Fibroblast of villous mesenchyme (primary cell): Measurements from ENCODE around the gene SERPIND1. TPM values are rescaled to one million over a fixed set of nuclear protein-coding genes. Genes with fewer than 3 reads are reported as not detected.

ENCODE experiments used
- DNase-seq: peaks from one replicate; pipeline ENCODE4 v3.0.0-alpha.2; 2010; ENCODE audit warnings: low read depth
- H3K4me3 ChIP-seq: 2 replicates; pipeline ENCODE4 v1.5.1; 2011; ENCODE audit warnings: low read depth, mild to moderate bottlenecking, low read length
- total RNA-seq: library from RNA; depleted of rRNA; stranded (reverse); fragments of >200 nt; gene quantifications from 2 replicates; pipeline ENCODE4 v1.2.3, GENCODE V29; 2012
- TF ChIP-seq, protein P1 (sequence below): IDR thresholded peaks from 2 replicates; pipeline ENCODE4 v1.5.1; 2012; ENCODE audit warnings: low read depth, mild to moderate bottlenecking, low read length; ENCODE audit not compliant: insufficient read depth

The SERPIND1 gene
- total RNA-seq, 1 donor: under 0.01 TPM

DNA sequence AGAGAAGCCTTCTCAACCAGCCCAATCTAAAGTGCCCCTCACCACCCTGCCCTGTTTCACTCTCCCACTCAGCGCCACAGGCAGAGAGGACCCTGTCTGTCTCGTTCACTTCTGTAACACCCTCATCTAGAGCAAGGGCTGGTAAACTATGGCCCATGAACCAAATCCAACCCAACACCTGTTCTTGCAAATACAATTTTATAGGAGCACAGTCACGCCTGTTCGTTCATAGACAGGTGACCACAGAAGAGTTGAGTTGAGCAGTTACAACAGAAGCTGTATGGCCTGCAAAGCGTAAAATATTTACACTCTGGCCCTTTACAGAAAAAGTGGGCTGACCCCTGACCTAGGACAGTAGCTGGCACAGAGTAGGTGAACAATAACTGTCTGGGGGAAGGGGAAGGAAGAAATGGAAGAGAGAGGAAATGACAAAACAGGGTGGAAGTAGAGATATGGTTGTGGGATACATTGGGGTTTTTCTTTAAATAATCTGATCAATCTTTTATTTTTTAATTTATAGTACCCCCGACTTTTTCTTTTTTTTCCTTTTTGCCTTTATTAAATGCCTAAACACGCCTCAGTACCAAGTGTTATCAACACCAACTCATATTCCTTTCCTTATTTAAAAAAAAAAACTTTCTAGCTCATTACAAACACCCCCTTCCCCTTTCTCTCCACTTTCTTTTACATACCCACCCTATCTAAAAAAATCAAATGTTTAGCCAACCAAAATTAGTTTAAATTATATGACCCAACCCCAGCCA lies 20.9 kb downstream of the SERPIND1 start:
- TF ChIP-seq, protein P1, sequence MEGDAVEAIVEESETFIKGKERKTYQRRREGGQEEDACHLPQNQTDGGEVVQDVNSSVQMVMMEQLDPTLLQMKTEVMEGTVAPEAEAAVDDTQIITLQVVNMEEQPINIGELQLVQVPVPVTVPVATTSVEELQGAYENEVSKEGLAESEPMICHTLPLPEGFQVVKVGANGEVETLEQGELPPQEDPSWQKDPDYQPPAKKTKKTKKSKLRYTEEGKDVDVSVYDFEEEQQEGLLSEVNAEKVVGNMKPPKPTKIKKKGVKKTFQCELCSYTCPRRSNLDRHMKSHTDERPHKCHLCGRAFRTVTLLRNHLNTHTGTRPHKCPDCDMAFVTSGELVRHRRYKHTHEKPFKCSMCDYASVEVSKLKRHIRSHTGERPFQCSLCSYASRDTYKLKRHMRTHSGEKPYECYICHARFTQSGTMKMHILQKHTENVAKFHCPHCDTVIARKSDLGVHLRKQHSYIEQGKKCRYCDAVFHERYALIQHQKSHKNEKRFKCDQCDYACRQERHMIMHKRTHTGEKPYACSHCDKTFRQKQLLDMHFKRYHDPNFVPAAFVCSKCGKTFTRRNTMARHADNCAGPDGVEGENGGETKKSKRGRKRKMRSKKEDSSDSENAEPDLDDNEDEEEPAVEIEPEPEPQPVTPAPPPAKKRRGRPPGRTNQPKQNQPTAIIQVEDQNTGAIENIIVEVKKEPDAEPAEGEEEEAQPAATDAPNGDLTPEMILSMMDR: no peak
- H3K4me3 ChIP-seq: no peak overlapping the region
- DNase-seq: no peak

DNA sequence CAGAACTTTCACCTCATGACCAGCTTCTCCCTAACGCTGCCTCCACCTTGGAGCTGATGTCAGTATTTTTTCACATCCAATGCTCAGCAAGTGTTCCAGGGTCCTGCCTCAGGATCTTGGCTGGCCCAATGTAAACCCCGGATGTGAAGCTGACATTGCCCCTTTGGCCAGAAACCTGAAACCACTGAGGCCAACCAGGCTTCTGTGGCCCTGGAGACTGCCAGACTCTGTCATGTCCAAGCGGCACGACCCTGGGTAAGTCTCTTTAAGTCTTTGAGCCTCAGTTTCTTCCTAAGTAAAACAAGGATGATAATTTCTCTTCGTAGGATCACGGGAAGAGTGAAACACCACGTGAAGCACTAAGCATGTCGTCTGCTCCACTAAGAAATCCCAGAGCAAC lies 22.8 kb downstream of the SERPIND1 start:
- no peak overlapping the region for H3K4me3 ChIP-seq
- TF ChIP-seq, protein P1: no peak
- DNase-seq: no peak

DNA sequence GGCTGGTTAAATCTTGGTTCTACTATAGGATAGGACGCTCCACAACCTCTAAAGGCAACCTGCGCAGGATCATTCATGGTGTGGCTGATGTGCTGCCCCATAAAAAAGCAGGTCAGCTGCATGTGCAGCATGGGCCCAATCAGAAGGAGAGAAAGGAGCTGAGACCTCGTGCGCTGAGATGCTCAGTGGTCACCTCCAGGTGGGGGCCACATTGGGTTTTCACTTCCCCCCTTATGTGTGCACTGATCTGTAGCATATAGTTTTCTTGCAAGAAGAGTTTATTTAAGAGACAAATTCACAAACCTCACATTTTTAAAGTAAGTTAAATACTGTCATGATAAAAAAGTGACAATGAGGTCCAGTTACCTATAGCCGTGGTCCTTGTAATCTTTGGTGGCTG lies 24.3 kb downstream of the SERPIND1 start:
- TF ChIP-seq, protein P1: no peak
- H3K4me3 ChIP-seq: no peak overlapping the region
- DNase-seq: no peak

DNA sequence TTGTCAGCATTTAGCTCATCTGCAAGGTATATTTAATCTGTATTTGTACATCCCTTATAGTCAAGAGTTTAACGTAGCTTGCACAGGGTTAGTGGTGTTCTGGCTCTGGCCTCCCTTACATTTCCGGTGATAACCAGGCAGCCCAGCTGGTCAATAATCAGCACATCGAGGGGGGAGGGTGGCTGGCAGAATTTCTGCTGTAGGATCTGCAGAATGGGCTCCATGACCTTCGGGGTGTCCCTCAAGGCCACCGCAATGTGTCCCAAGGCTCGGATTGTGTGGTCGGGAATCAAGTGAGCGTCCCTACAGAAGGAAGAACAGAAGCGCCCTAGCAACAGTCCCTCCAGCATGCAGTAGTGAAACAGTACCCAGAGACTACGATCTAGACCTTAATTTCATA lies 25.1 kb downstream of the SERPIND1 start:
- no peak for DNase-seq

DNA sequence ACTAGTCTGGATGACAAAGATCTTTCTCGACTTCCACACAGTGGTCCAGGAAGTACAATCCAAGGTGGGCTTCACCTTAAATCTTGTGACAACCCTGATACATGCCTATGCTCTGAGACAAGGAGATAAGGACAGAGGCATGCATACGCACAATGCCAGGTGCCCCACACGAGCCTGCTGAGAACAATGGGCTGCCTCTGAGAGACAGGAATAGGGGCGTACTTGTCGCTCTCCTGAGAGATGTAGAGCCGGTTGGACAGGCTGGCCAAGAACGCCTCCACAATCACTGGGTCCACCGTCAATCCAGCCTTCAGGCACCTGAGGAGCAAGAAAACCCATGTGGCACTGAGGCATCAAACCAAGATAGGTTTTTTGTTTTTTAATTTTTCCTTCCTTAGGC lies 25.5 kb downstream of the SERPIND1 start:
- TF ChIP-seq, protein P1: no peak
- no peak for DNase-seq
- H3K4me3 ChIP-seq: no peak overlapping the region

More for the DNA sequence above, 25.1 kb downstream of the SERPIND1 start:
- TF ChIP-seq, protein P1: no peak
- H3K4me3 ChIP-seq: no peak overlapping the region

DNA sequence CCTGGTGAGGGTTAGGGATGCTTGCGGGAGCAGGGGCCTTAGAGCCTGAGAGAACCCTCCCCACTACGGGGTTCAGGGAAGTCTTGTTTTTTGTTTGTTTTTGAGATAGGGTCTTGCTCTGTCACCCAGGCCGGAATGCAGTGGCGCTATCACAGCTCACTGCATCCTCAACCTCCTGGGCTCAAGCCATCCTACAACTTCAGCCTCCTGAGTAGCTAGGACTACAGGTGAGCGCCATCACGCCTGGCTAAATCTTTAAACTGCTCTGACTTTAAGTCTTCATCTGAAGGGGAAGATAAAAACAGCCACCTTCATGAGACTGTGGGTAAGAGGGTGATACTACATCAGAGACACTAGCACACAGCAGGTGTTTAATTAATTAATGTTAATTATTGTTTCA lies 28.5 kb downstream of the SERPIND1 start:
- no peak for DNase-seq
- no peak overlapping the region for H3K4me3 ChIP-seq
- TF ChIP-seq, protein P1: no peak
